ENCODE results near the gene ZBTB7C. TPM values are rescaled to one million over a fixed set of nuclear protein-coding genes. Genes with fewer than 3 reads are reported as not detected.

The ZBTB7C gene
- total RNA-seq, 1 experiment from 2014 or later, result 0.33 TPM

DNA sequence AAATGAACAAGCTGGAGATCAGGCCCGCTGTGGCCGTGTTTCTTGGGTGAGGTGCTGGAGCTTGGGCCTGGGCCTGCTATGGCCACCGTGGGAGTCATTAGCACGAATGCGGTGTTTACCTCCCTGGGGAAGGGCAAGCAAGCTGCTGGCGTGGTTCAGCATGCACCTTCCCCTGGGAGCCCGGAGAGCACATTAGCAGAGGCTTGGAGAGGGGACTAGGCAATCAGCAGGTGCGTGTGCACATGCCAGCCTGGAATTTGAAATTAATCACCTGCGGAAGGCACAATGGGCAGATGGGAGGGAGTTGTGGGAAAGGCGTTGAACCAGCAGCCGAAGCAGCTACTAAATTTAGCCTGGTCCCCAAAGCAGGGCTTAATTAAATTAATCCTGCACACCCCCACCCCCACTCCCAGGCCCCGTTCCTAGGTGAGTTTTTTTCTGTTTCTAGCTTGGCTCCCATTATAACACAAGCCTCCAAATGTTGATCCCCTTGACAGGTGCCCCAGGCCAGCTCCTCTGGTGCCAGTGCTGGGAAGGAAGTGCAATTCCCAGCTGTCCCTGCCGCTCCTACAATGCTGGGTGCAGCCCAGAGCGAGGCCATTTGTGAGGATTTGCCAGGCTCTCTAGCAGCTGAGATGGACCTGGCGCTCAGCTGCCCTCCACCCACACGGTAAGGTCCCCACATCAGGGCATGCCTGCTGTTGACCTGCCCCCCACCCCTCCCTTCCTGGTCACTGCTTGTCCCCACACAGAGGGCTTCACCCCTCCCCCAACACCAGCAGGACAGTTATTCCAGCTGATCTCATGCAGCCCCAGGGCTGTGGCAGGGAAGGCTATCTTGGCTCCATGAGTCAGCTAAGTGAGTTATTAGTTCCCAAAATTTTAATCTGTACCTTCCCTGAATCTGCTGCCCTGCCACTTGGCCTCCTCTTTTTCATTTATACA, 115.0 kb downstream of the ZBTB7C start:
- Histone ChIP-seq H2BK15ac (ENCODE audit: low read depth, low read length) (no peak overlapping the region), H4K20me1 (ENCODE audit: control insufficient read depth, insufficient read depth, insufficient read length) (no peaks in the 10 kb centered on the region), H3K4me2 (ENCODE audit: insufficient read depth, insufficient read length, low read length) (no peak overlapping the region), H2BK120ac (ENCODE audit: low read depth, low read length, poor library complexity, severe bottlenecking) (no peak overlapping the region), H3K79me2 (ENCODE audit: insufficient read depth, low read length) (no peaks in the 10 kb centered on the region), H2AK5ac (ENCODE audit: insufficient read length, low read length) (no peak overlapping the region), H3K14ac (ENCODE audit: insufficient read depth, low read length) (peak overlapping the region; percentile 23; the same call in 1 of the 2 replicates), H3K23me2 (ENCODE audit: insufficient read length, low read depth, low read length, poor library complexity, severe bottlenecking) (no peaks in the 10 kb centered on the region), H2BK5ac (ENCODE audit: insufficient read length, low read length) (no peak overlapping the region), H4K5ac (ENCODE audit: insufficient read length, low read depth, low read length) (no peak overlapping the region), H3K18ac (ENCODE audit: insufficient read length, low read depth, low read length) (no peak overlapping the region), H2BK20ac (ENCODE audit: low read depth, low read length, poor library complexity, severe bottlenecking) (no peak overlapping the region), H2AFZ (ENCODE audit: low read length) (no peak overlapping the region), H3T11ph (ENCODE audit: low read length) (no peak overlapping the region), H3K23ac (ENCODE audit: insufficient read length, low read depth, low read length) (no peak overlapping the region), H3K56ac (ENCODE audit: insufficient read length, low read depth, low read length) (no peak overlapping the region), H3K4ac (ENCODE audit: low read depth, low read length) (no peak overlapping the region), H3K27ac (ENCODE audit: insufficient read length, low read depth, low read length) (no peak overlapping the region), H4K91ac (ENCODE audit: insufficient read length, low read depth, low read length) (no peak overlapping the region), H2BK12ac (ENCODE audit: insufficient read length, low read depth, low read length) (no peak overlapping the region), H3K4me1 (ENCODE audit: insufficient read depth, low read length) (no peaks in the 10 kb centered on the region), H3K9me3 (ENCODE audit: control insufficient read depth, low read depth, low read length) (no peaks in the 10 kb centered on the region), H3K79me1 (ENCODE audit: insufficient read depth, low read depth, low read length, poor library complexity, severe bottlenecking) (no peaks in the 10 kb centered on the region), H3K27me3 (ENCODE audit: insufficient read depth, low read length) (no peaks in the 10 kb centered on the region), H4K8ac (replicated peaks; ENCODE audit: insufficient read length, low read depth, low read length) (no peak overlapping the region), H3K9ac (ENCODE audit: extremely low read depth, insufficient read length, low read length) (no peak overlapping the region)
- TF ChIP-seq, protein P1, sequence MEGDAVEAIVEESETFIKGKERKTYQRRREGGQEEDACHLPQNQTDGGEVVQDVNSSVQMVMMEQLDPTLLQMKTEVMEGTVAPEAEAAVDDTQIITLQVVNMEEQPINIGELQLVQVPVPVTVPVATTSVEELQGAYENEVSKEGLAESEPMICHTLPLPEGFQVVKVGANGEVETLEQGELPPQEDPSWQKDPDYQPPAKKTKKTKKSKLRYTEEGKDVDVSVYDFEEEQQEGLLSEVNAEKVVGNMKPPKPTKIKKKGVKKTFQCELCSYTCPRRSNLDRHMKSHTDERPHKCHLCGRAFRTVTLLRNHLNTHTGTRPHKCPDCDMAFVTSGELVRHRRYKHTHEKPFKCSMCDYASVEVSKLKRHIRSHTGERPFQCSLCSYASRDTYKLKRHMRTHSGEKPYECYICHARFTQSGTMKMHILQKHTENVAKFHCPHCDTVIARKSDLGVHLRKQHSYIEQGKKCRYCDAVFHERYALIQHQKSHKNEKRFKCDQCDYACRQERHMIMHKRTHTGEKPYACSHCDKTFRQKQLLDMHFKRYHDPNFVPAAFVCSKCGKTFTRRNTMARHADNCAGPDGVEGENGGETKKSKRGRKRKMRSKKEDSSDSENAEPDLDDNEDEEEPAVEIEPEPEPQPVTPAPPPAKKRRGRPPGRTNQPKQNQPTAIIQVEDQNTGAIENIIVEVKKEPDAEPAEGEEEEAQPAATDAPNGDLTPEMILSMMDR (conservative IDR thresholded peaks at IDR 0.05), result no peak
- no peak for DNase-seq
- H3K4me1 Mint-ChIP-seq, result peaks cover 12 to 33% of the 10 kb centered on the region in 2 experiments
- peaks cover 3% of the 10 kb centered on the region; the same call in 1 of the 2 replicates for H3K27me3 Mint-ChIP-seq (ENCODE audit: low read depth)
- H3K27ac Mint-ChIP-seq, result peak overlapping the region in 1 of 3 experiments; percentile 44; a peak in 1 of 7 replicates
- WGBS (ENCODE audit: extremely low coverage, insufficient read length, low lambda C conversion rate), result no CpG with 5 or more reads among the region's 16 CpGs
- no peaks in the 10 kb centered on the region for H3K36me3 Mint-ChIP-seq (ENCODE audit: insufficient read depth in 1 of 3, low read depth in 3 of 3)
- H3K9me3 Mint-ChIP-seq, result no peaks in the 10 kb centered on the region
- no peak overlapping the region for H3K4me3 Mint-ChIP-seq

Data from H9 (cell line).